Mucosa of rectum (tissue), 2 donors: Measurements from ENCODE around the gene FAM228B.

Experiments
- H3K27ac ChIP-seq, 2 donors: one replicate each; pipeline ENCODE4 v1.7.0; 2013; ENCODE audit warnings: inconsistent platforms in 2 of 2, low read depth in 2 of 2, low read length in 2 of 2
- H3K27me3 ChIP-seq, 2 donors: one replicate each; pipeline ENCODE4 v1.7.0; 2013; ENCODE audit warnings: low read length in 2 of 2; ENCODE audit not compliant: control insufficient read depth in 2 of 2, insufficient read depth in 2 of 2
- H3K36me3 ChIP-seq, 2 donors: one replicate each; pipeline ENCODE4 v1.7.0; 2013; ENCODE audit warnings: low read length in 2 of 2; ENCODE audit not compliant: control insufficient read depth in 2 of 2, insufficient read depth in 2 of 2
- H3K4me1 ChIP-seq, 2 donors: one replicate each; pipeline ENCODE4 v1.7.0; 2013; ENCODE audit warnings: low read length in 2 of 2, mild to moderate bottlenecking in 1 of 2; ENCODE audit not compliant: control insufficient read depth in 2 of 2, insufficient read depth in 2 of 2
- H3K4me3 ChIP-seq, 2 donors: one replicate each; pipeline ENCODE4 v1.7.0; 2013; ENCODE audit warnings: low read length in 2 of 2
- H3K9ac ChIP-seq, 2 donors: one replicate each; pipeline ENCODE4 v1.7.0; 2013; ENCODE audit warnings: low read length in 2 of 2, low read depth in 1 of 2, mild to moderate bottlenecking in 1 of 2
- H3K9me3 ChIP-seq, 2 donors: one replicate each; pipeline ENCODE4 v1.7.0; 2013; ENCODE audit warnings: low read length in 2 of 2; ENCODE audit not compliant: control insufficient read depth in 2 of 2
- donor health status: healthy.
- donor health status: Normal muscosa, but diverticular disease.

Gene FAM228B

DNA sequence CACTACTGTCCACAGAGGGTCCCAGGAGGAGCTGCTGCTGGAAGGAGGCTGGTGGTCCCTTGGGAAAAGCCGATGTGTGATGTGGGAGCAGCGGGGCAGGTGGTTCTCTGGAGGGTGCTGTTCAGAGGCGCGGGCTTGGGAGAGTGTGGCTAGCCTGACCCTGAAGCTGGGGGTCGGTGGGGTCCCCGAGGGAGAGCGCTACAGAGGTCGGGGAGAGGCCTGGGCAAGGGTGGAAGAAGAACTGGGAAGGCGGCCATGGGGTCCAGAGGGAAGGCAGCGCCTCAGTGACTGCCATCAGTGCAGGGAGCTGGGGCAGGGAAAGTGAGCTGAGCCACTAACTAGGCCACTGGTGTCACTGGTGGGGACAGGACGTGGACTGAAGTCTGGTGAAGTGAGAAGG lies 84.1 kb downstream of the FAM228B start:
- Histone ChIP-seq H3K9ac (no peak overlapping the region), H3K9me3 (no peaks in the 10 kb centered on the region), H3K4me1 (no peaks in the 10 kb centered on the region), H3K27ac (no peak overlapping the region), H3K4me3 (no peak overlapping the region), H3K27me3 (no peaks in the 10 kb centered on the region), H3K36me3 (peaks cover 72 to 74% of the 10 kb centered on the region in 2 donors)

DNA sequence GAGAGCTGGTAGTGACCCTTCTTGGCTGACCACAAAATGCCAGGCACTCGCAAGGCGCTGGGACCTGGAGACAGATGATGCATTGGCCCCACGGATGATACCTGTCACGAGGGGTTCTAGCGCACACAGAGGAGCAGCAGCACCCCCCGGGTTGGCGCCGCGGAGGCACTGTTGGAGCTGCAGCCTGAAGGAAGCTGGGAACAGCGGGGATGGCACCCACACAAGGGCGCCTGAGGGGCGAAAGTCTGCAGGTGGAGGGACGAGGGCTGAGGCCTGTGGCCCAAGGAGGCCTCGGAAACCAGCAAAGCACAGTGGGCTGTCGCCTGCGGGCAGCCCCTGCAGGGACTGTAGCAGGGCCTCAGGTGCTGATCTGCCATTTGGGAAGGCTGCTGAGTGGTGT lies 85.2 kb downstream of the FAM228B start:
- no peak overlapping the region for H3K4me3 ChIP-seq
- H3K36me3 ChIP-seq: peaks cover 69 to 72% of the 10 kb centered on the region in 2 donors

DNA sequence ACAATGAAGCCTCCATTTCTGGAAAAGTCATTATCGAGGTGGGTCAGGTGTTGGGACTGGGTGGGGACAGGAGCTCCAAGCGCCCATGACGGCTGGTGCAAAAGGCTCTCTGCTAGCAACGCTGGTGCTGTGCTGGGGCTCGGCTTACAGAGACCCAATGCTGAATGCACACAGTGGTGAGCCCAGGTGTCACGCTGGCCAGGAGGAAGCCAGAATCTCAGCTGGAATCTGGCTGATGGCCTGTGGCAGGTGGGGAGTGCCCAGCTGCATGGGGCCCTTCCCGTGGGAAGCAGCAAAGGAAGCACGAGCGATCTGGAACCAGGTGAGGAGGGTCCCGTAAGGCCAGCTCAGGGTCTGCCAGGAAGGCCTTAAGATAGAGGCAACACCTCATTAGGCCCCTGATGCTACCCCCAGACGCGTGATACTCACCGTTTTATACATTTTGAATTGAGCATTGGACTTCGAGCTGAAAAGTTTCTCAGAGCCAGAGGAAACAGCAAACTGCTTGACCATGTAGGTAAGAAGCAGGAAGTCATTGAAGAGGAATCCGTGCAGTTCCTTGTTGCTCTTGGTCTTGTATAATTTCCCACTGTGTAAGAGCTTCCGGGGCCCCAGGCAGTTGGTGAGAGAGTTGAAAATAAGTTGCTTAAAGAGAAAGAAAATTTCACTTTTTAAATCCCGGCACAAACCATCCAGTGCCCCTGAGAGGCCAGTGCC lies 86.3 kb downstream of the FAM228B start:
- Histone ChIP-seq H3K9me3 (no peaks in the 10 kb centered on the region), H3K27ac (no peak overlapping the region), H3K27me3 (no peaks in the 10 kb centered on the region), H3K9ac (no peak overlapping the region), H3K36me3 (peaks cover 59 to 67% of the 10 kb centered on the region in 2 donors), H3K4me3 (no peak overlapping the region), H3K4me1 (no peaks in the 10 kb centered on the region)

More for the DNA sequence above, 85.2 kb downstream of the FAM228B start:
- Histone ChIP-seq H3K9me3 (no peaks in the 10 kb centered on the region), H3K27ac (no peak overlapping the region), H3K27me3 (no peaks in the 10 kb centered on the region), H3K4me1 (no peaks in the 10 kb centered on the region), H3K9ac (no peak overlapping the region)

DNA sequence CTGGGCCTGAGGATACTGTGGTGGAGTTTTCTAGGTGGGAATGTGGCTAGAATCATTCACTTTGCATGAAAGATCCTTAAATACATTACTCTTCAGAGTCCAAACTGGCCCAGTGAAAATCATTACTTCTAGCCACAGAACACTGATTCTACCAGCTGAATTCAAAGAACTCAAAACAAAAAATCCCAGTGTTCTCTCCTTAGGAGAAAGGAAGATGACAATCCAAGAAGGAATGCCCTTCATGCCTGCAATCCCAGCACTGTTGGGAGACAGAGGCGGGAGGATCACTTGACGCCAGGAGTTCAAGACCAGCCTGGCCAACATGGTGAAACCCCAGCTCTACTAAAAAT lies 86.8 kb downstream of the FAM228B start:
- no peaks in the 10 kb centered on the region for H3K9me3 ChIP-seq
- no peaks in the 10 kb centered on the region for H3K27me3 ChIP-seq
- no peak overlapping the region for H3K9ac ChIP-seq
- H3K27ac ChIP-seq: no peak overlapping the region
- no peak overlapping the region for H3K4me3 ChIP-seq
- peaks cover 56 to 66% of the 10 kb centered on the region in 2 donors for H3K36me3 ChIP-seq
- no peaks in the 10 kb centered on the region for H3K4me1 ChIP-seq

DNA sequence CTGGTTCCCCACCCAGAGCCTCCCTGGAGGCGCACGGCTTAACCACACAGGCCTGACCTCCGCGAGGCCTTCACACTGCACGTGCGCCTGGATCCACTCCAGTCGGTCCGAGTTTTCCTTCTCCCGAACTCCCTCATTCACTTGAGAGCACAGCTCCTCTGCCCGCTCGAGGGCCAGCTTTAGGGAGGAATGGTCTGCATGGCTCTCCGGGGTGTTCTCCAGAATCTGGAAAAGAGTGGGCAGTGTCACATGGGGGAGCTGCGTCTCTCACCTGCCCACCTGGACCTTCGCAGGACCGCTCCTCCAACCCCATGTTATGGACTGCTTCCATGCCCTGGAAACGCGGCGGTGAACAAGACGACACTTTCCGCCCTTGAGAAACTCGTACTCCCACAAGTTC lies 87.5 kb downstream of the FAM228B start:
- Histone ChIP-seq H3K9ac (no peak overlapping the region), H3K36me3 (peaks cover 53 to 61% of the 10 kb centered on the region in 2 donors), H3K9me3 (no peaks in the 10 kb centered on the region), H3K27ac (no peak overlapping the region), H3K4me1 (no peaks in the 10 kb centered on the region), H3K27me3 (no peaks in the 10 kb centered on the region), H3K4me3 (no peak overlapping the region)

DNA sequence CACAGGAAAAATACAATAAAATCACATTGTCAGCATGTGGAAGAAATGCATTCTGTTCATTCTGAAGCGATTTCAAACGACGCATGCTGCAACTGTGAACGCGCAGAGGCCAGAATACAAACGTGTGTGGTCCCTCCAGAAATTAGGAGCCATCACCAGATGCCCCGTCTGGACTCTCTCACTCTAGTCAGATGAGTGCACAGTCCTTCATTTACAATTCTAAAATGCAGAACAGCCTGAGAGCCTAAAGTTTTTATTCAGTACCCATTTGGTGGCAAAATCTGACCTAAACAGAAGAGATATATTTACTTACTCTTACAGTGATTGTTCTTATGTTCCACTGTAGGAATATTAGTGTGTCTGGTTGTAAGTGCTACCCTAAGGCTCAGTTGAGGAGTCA lies 88.1 kb downstream of the FAM228B start:
- H3K4me1 ChIP-seq: no peaks in the 10 kb centered on the region
- no peak overlapping the region for H3K9ac ChIP-seq
- H3K9me3 ChIP-seq: no peaks in the 10 kb centered on the region
- no peak overlapping the region for H3K27ac ChIP-seq
- no peak overlapping the region for H3K4me3 ChIP-seq
- peaks cover 54 to 64% of the 10 kb centered on the region in 2 donors for H3K36me3 ChIP-seq
- no peaks in the 10 kb centered on the region for H3K27me3 ChIP-seq

DNA sequence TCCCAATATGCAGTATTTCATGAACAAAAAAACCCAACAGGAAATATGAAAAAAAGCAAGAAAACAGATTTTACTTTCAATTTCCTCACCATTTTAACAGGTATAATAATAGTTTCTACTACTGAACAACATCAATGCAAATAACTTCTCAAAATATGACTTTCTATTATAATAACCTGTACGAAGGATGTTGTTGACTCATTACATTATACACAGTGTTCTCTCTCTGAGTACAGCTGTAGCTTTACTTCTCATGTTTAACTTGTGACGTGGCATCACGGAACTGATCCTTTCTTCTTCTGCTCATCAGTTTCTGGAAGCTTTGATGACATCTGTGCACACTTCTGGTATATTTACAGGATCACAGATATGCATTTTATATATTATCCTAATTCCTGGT lies 91.6 kb downstream of the FAM228B start:
- H3K9ac ChIP-seq: no peak overlapping the region
- no peaks in the 10 kb centered on the region for H3K27me3 ChIP-seq
- H3K4me1 ChIP-seq: no peaks in the 10 kb centered on the region
- H3K36me3 ChIP-seq: peaks cover 44 to 52% of the 10 kb centered on the region in 2 donors
- no peaks in the 10 kb centered on the region for H3K9me3 ChIP-seq
- no peak overlapping the region for H3K4me3 ChIP-seq
- no peak overlapping the region for H3K27ac ChIP-seq
